GM21447 (cell line): ENCODE results near the gene SPDYC.

Experiments used
- ATAC-seq: cut with Tn5 transposase; IDR thresholded peaks from one replicate; pipeline ENCODE4 v1.9.1; 2021; ENCODE audit not compliant: unreplicated experiment

The SPDYC gene

DNA sequence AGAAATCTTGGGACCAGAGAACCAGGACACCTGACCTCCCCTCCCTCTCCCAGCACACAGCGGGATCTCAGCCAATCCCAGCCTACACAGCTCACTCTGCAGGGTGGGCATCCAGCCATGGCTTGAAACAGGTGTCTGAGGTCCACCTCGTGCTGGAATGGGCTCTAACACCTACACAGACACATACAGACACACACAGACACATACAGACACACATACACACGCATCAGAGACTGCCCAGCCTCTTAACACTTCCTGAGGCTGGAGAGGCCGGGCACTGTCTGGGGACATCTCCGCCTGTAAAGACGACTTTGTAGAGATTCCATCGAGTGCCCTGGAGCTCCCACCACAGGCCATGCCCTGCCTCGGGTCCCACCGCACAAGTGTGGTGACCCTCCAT lies 48.4 kb downstream of the SPDYC start:
- ATAC-seq: no peak

DNA sequence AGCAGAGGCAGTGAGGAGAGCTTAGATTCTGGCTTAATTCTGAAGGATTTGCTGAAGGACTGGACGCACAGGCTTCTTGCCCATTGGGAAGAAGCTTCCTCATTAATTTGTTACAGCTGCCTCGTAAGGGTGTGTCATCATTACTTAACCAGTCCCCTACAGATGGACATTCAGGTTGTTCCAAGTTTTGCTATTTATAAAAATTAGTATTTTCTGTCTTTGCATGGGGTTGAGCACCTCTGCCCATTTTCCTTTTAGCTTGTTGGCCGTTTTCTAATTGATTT lies 49.8 kb downstream of the SPDYC start:
- no peak for ATAC-seq

GRCh38 chr11:65221026-65221425 lies 51.0 kb downstream of the SPDYC start:
- no peak for ATAC-seq
